GM19193 (cell line): ENCODE data around the gene PLS3.

ENCODE experiments used
- POLR2A ChIP-seq: IDR thresholded peaks from 4 replicates; pipeline ENCODE4 v1.6.1; 2011; ENCODE audit not compliant: insufficient read depth, insufficient read length; ENCODE audit errors: extremely low read depth

PLS3 gene

DNA sequence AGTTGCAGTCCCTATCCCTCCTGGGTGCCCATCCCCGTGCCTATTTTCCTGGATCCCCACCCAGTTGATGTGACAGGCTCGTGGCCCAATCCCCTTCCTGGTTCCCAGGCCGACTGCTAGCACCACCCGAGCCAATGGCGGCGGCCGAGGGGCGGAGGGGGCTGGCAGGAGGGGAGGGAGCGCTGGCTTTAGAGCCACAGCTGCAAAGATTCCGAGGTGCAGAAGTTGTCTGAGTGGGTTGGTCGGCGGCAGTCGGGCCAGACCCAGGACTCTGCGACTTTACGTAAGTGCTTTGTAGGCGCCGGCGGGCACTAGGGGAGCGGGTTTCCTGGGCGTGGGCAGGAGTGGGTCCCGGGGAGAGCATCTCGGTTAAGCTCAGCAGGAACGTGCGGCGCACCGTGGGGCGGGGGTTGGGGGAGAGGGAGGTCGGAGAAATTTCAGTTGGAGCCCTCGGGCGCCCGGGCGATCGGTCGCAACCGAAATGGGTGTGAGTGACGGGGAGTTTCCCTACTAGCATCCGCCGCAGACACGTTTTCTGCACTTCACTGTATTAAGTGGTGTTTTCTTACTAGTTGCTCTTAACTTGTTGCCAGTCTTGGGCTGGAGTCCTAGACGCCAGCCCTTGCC is at the start of gene PLS3:
Gene PLS3 (plus strand): TSS at position 197 of the 627 bp plus-strand sequence. CDS start 49,077 bp downstream, outside the sequence.
- TF ChIP-seq POLR2A = no peak

DNA sequence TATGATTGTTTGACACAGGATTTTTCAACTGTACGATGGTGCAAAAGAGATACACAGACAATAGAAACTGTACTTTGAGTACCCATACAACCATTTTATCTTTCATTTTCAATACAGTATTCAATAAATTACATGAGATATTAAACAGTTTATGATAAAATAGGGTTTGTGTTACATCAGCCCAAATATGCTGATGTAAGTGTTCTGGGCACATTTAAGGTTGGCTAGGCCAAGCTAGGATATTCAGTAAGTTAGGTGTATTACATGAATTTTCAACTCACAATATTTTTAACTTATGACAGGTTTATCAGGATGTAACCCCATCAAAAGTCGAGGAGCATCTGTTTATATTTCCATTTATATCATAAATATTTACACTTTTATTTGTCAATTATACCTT is 42.9 kb upstream of the PLS3 start:
- no peak for TF ChIP-seq POLR2A

- TF ChIP-seq POLR2A = no peak
These were observed 39.2 kb upstream of the PLS3 start for GRCh38 chrX:115521741-115522140.

DNA sequence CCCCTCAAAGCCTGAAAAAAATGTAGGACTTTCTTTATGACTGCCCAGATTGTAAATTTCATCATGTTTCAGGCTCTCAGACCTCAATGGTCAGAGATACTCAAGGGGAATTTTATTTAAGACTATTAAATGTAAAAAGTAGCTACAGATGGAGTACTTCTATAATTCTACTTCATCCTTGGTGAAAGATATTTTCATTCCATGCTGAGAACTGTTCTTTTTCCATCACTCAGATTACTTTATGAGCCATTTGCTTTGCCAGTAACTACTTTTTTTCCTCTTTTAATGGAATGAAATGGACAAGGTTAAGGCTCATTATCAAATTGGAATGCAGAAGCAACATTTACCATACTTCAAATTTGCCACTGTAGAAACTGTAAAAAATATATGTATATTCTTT is 38.0 kb upstream of the PLS3 start:
- TF ChIP-seq POLR2A = no peak

DNA sequence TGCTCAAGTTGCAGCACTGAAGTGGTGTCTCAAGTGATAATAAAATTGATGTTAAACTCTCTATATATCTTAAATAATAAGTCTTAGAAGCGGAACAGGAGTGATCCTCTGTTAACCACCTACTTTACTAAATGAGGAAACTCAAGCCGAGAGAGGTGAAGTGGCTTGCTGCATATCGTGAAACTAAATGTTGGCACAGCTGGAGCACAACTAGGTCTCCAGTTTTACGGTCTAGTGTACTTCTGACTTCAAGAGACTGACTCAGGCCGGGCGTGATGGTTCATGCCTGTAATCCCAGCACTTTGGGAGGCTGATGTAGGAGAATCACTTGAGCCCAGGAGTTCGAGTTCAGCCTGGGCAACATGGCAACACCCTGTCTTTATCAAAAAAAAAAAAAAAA is 35.5 kb upstream of the PLS3 start:
- TF ChIP-seq POLR2A = no peak

DNA sequence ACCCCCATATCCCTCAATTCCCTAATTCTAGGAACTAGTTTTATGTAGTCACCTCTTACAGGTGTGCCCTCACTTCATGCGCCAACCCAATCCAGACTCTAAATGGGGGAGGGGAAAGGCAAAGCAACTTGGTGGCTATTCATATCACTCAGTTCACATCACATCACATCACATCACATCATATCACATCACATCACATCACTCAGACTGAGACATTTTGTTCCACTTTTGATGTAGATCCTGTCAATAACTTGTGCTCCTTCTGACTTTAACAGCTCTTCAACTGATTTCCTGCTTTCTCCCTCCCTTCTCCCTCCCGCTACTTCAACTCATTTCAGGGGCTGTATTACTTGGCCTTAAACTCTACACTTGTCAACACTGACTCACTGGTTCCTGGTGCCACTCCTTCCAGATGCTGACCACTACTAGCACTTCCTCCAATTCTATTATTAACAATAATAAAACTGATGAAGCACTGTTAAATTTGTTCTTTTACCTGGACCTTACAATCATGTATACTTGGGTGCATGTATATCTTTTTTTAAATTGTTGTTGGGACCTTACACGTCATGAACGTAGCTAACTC is 29.1 kb upstream of the PLS3 start:
- no peak for TF ChIP-seq POLR2A

DNA sequence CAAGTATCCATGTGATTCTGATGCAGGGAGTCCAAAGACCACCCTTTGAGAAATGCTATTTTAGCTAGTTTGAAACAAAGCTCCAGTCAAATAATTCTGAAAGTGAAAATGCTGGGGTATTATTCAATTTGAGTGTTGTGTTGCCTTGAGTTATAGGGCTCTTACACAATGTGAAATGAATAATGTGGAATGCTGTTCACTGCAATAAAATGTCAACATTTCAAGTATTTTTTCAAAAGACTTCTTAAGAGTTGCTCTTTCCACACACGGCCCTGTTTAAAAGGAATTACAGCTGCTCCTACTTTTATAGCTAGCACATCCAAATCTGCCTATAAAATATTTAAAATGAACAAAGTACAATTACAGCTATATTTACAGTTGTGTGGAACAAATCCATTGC is 27.5 kb upstream of the PLS3 start:
- no peak for TF ChIP-seq POLR2A

DNA sequence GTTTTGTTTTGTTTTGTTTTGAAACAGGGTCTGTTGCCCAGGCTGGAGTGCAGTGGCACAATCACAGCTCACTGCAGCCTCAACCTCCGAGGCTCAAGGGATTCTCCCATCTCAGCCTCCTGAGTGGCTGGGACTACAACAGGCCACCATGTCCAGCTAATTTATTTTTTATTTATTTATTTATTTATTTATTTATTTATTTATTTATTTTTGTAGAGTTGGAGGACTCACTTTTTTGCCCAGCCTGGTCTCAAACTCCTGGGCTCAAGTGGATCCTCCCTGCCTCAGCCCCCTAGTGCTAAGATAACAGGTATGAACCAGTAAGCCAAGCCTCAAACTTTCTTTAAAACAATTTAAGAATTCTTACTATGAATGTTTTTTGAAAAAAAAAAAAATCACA is 26.6 kb upstream of the PLS3 start:
- TF ChIP-seq POLR2A = no peak

- TF ChIP-seq POLR2A = no peak
These were observed 25.6 kb upstream of the PLS3 start for GRCh38 chrX:115535421-115535820.

DNA sequence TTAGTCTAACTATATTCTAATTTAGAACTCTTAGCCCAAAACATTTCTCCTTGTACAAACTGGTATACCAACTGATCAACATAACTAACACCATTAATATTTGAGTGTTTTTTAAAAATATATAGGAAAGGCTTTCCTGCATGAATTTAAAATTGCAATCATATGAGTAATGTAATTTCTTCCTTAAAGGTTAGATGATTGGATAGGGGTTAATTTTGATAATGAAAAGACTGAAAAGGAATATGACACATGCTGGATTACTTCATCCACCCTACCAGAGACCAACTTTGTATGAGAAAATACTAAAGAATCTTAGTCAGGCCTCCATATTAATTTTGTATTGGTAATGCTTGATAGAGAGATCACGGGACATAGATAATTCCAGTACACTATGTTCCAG is 25.1 kb upstream of the PLS3 start:
- no peak for TF ChIP-seq POLR2A

- no peak for TF ChIP-seq POLR2A
These were observed 21.1 kb upstream of the PLS3 start for GRCh38 chrX:115539841-115540240.

GRCh38 chrX:115547448-115547847 is 13.5 kb upstream of the PLS3 start:
- TF ChIP-seq POLR2A = no peak

DNA sequence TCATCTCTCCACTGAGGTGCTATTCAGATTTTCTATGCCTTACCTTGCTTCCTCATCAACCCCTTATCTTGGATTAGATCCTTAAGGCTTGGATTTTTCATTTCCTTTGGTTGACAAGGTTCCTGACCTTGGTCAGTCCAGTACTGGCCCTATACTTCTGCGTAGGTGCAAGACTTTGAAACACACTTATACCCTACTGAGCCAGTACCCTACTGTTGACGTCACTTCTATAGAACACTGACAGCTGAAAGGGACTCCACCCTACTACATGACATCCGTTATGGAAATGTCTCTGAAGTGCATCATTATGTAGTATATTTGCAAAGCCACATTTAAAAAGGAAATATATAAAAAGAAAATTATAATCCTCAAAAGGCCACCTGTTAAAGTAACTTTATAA is 12.0 kb upstream of the PLS3 start:
- TF ChIP-seq POLR2A = no peak

DNA sequence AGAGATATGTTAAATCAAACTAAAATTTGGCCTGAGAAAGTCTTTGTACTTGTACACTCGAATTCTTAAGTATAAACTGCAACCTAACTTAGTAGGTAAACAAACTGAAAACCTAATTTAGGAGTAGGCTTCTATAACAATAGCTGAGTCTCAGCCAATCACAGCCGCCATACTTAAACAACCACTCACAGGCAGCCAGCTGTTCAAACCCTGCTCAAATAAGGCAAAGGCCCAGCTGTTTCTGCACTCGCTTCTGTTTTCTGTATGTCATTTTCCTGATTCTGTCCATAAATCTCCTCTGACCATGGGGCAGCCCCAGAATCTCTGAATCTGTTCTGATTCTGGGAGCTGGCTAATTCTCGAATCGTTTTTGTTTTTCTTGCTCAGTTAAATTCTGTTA is 7.8 kb upstream of the PLS3 start:
- TF ChIP-seq POLR2A = no peak

DNA sequence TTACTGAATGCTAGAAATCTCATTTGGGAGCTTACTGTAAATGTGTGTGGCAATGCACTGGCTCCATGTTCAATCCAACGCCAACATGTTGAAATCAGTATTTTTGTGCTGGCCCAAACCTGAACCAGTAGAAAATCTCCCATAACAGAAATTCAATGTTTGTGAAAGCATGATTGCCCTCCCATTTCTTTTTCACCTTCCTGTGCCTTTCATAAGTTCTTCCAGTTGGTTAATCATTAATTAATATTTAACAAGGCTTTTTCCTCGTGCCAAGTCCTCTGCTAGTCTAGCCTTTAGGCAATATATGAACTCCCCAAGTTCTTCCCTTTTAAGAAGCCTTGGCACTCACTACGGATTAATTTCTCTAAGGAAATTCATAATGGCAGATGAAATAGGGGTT is 1.3 kb upstream of the PLS3 start:
- no peak for TF ChIP-seq POLR2A

GRCh38 chrX:115560211-115560977 is 580 bp upstream of the PLS3 start:
- no peak for TF ChIP-seq POLR2A

DNA sequence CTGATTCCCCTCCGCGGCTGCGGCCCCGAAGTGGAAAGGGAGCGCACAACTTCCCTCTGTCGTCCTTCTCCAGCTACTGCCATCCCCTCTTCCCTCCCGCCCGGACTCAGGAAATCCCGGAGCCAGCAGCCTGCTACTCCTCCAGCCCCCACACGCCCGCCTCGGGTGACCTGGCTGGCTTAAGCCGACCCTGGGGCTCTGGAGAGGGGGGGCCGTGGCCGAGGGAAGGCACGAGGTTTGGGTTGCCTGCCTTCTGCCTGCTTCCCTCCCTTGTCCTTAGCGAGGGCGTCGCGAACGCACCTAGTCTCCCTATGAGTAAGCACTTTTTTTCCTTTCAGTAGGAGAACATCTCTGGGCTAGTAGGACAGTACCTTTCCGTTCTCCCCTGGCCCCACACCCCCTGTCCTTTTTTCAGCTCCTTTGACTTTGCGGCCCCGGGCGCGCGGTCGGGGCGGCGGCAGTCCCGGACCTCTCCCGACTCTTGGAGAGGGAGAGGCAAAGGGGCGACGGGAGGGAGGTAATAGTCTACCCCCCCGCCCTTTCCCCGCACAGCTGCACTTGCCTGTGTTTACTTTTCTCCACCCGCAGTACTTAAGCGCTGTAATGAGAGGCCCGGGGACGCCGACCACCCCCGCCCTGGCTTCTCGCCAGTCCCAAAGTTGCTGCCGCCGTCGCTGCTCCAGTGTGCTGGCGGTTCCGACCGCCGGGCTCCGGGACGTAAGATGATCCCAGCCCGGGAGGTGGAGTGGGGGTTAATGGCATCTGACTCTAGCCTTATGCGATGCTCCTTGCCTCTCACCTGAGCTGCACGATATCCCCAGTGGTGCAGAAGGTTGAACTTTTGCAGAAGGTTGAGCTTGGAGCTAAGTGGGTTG is 868 bp downstream of the PLS3 start:
- TF ChIP-seq POLR2A = no peak
